ENCODE data around the gene CRELD2. TPM values are rescaled to one million over a fixed set of nuclear protein-coding genes. Genes with fewer than 3 reads are reported as not detected.
A peak's percentile ranks its signal among the peaks of the same experiment; 100 is the strongest.

The CRELD2 gene
- total RNA-seq, 6 experiments from 2014 or later: 26.0 to 56.4 (median 47.8) TPM

GRCh38 chr22:49928555-49929210 is 10.2 kb downstream of the CRELD2 start:
- H3K36me3 ChIP-seq: peaks cover 0 to 5% (median 2%) of the 10 kb centered on the region in 4 donors
- no peaks in the 10 kb centered on the region for H3K27me3 ChIP-seq
- H3K4me3 ChIP-seq: no peak overlapping the region
- intact Hi-C loops (cut with DNase I): loop anchor here (2.0 to 10.0 kb wide), 3 partner anchors 104 to 164 kb away; no protein-coding TSS in a partner anchor
- TF ChIP-seq POLR2A (IDR thresholded peaks at IDR 0.05): no peak
- TF ChIP-seq, protein P1, sequence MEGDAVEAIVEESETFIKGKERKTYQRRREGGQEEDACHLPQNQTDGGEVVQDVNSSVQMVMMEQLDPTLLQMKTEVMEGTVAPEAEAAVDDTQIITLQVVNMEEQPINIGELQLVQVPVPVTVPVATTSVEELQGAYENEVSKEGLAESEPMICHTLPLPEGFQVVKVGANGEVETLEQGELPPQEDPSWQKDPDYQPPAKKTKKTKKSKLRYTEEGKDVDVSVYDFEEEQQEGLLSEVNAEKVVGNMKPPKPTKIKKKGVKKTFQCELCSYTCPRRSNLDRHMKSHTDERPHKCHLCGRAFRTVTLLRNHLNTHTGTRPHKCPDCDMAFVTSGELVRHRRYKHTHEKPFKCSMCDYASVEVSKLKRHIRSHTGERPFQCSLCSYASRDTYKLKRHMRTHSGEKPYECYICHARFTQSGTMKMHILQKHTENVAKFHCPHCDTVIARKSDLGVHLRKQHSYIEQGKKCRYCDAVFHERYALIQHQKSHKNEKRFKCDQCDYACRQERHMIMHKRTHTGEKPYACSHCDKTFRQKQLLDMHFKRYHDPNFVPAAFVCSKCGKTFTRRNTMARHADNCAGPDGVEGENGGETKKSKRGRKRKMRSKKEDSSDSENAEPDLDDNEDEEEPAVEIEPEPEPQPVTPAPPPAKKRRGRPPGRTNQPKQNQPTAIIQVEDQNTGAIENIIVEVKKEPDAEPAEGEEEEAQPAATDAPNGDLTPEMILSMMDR (IDR thresholded peaks at IDR 0.05): no peak
- peak in 1 of 4 donors; percentile 3 for ATAC-seq
- 36% methylated on average over 9 of the region's 38 CpGs for WGBS (ENCODE audit: insufficient coverage, low coverage, low lambda C conversion rate, missing lambda C conversion rate)
- H3K4me1 ChIP-seq: peaks cover 0 to 13% (median 9%) of the 10 kb centered on the region in 4 donors
- no peak overlapping the region for H3K27ac ChIP-seq
- DNase-seq: peak in 2 of 3 donors; percentile 36 to 62
- no peaks in the 10 kb centered on the region for H3K9me3 ChIP-seq

DNA sequence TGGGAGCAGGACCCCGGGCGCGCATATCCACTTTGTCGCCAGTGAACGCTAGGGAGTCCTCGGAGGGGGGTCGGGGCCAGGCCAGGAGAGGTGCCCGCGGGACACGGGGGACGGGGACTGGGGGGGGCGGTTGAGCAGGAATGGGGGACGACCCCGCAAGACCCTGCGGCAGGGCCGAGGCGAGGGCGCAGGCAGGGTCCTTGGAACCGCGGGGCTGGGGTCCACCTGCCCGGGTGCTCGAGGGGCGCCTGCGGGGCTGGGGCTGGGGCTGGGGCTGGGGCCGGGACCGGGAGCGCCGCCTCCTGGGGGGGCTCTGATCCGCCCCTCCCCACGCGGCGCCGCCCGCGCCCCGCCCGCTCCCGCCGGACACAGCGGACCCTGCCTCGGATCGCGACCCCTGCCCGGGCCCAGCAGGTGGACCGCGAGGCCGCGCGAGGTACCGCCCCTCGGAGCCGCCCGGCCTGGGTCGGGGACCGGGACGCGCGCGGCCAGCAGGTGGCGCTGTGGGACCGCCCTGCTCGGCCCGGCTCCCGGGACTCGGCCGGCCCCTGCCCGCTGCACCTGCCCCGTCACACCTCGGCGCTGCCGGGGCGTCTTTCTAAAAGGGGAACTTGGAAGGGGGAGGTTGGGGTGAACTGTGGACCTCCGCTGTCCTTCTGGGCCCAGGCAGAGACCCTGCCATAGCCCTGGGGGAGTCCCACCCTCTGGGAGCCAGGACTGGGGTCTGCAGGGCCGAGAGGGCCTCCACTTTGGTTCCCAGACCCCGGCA is 11.0 kb downstream of the CRELD2 start:
- Histone ChIP-seq H3K4me3 (no peak overlapping the region), H3K4me1 (peaks cover 0 to 20% (median 13%) of the 10 kb centered on the region in 4 donors), H3K27ac (no peak overlapping the region), H3K9me3 (no peaks in the 10 kb centered on the region), H3K36me3 (peaks cover 0 to 5% (median 2%) of the 10 kb centered on the region in 4 donors), H3K27me3 (no peaks in the 10 kb centered on the region)
- TF ChIP-seq, protein P1 (IDR thresholded peaks at IDR 0.05): peak; percentile 80 to 99 (median 90)
- TF ChIP-seq POLR2A (IDR thresholded peaks at IDR 0.05): no peak
- 3% methylated on average over 10 of the region's 75 CpGs for WGBS (ENCODE audit: insufficient coverage, low coverage, low lambda C conversion rate, missing lambda C conversion rate)
- intact Hi-C loops (cut with DNase I): loop anchor here (2.0 to 10.0 kb wide), 3 partner anchors 103 to 165 kb away; no protein-coding TSS in a partner anchor
- DNase-seq: peak; percentile 73 to 80 (median 76)
- peak; percentile 51 to 70 (median 56) for ATAC-seq

- H3K36me3 ChIP-seq: peaks cover 0 to 4% (median 0%) of the 10 kb centered on the region in 4 donors
- intact Hi-C loops (cut with DNase I): loop anchor here (2.0 to 10.0 kb wide), 4 partner anchors 65 to 165 kb away; no protein-coding TSS in a partner anchor
- TF ChIP-seq, protein P1 (IDR thresholded peaks at IDR 0.05): no peak
- TF ChIP-seq POLR2A (IDR thresholded peaks at IDR 0.05): no peak
- 57% methylated on average over 11 of the region's 21 CpGs for WGBS (ENCODE audit: insufficient coverage, low coverage, low lambda C conversion rate, missing lambda C conversion rate)
- H3K27ac ChIP-seq: no peak overlapping the region
- no peak for ATAC-seq
- peaks cover 0 to 27% (median 16%) of the 10 kb centered on the region in 4 donors for H3K4me1 ChIP-seq
- no peak overlapping the region for H3K4me3 ChIP-seq
- no peaks in the 10 kb centered on the region for H3K27me3 ChIP-seq
- no peaks in the 10 kb centered on the region for H3K9me3 ChIP-seq
- peak in 2 of 3 donors; percentile 63 to 76 for DNase-seq
Observed at GRCh38 chr22:49929994-49930575, 11.7 kb downstream of the CRELD2 start.

GRCh38 chr22:49930596-49931412 is 12.4 kb downstream of the CRELD2 start:
- TF ChIP-seq POLR2A (IDR thresholded peaks at IDR 0.05): no peak
- TF ChIP-seq, protein P1 (IDR thresholded peaks at IDR 0.05): peak; percentile 62 to 80 (median 76)
- intact Hi-C loops (cut with DNase I): loop anchor here in 1 of 2 donors (10.0 kb wide), 1 partner anchor 64 kb away; no protein-coding TSS in a partner anchor
- WGBS (ENCODE audit: insufficient coverage, low coverage, low lambda C conversion rate, missing lambda C conversion rate): 28% methylated on average over 3 of the region's 14 CpGs
- Histone ChIP-seq H3K27ac (peak overlapping the region in 1 of 3 donors; percentile 20), H3K36me3 (peaks cover 0 to 2% (median 0%) of the 10 kb centered on the region in 4 donors), H3K4me3 (no peak overlapping the region), H3K27me3 (no peaks in the 10 kb centered on the region), H3K9me3 (no peaks in the 10 kb centered on the region), H3K4me1 (peaks cover 0 to 28% (median 16%) of the 10 kb centered on the region in 4 donors)
- DNase-seq (peak; percentile 72 to 86 (median 74)), ATAC-seq (peak; percentile 64 to 82 (median 74))
